HG03469 (cell line): Measurements from ENCODE around the gene NSUN3.
"Not testable (repeated sequence)": the region's sequence is repeated elsewhere in the genome, so short reads cannot be mapped to it uniquely, and the experiment has no call there.

Experiments used
- ATAC-seq: cut with Tn5 transposase; IDR thresholded peaks from one replicate; pipeline ENCODE4 v1.9.1; 2021; ENCODE audit warnings: mild to moderate bottlenecking, moderate library complexity, moderate number of reproducible peaks; ENCODE audit not compliant: unreplicated experiment

The NSUN3 gene

DNA sequence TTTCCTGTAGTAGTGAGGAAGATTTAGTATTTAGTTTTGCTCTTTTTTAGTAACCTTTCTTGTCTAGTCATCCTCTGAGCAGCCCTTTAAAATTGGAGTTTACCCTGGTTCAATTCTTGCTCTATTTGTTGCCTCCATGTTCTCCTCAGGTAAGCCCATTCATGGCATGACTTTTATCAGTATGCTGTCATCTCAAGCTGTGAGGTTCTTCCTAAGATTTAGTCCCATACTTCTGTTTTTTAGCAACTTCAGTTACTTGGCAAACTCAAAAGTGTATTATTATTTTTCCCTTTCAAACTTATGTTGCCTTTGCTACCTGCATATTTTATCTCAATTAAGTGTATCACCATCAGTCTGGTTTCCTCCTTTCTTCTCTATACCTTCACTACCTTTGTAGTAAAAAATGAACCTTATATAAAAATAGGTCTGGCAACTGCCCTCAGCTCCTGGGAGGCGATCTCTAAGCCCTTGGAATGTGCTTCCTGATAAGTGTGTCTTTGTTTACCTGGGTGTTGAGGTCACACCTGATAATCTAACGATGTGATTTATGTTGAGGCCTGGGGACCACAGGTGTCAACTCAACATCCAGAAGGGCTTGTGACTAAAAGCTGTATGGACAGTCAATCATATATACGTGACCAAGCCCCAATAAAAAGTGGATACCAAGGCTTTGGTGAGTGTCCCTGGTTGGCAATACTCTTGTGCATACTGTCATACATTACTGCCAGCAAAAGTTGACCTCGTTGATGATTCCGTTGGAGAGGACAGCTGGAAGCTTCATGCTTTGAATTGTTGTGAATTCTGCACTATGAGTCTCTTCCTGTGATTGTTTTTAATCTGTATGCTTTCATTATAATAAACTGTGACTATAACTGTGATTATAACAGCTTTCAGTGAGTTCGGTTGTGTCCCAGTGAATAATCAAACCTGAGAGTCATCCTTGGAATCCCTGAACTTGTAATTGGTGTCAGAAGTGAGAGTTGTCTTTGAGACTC lies 3.9 kb downstream of the NSUN3 start:
- no peak for ATAC-seq

DNA sequence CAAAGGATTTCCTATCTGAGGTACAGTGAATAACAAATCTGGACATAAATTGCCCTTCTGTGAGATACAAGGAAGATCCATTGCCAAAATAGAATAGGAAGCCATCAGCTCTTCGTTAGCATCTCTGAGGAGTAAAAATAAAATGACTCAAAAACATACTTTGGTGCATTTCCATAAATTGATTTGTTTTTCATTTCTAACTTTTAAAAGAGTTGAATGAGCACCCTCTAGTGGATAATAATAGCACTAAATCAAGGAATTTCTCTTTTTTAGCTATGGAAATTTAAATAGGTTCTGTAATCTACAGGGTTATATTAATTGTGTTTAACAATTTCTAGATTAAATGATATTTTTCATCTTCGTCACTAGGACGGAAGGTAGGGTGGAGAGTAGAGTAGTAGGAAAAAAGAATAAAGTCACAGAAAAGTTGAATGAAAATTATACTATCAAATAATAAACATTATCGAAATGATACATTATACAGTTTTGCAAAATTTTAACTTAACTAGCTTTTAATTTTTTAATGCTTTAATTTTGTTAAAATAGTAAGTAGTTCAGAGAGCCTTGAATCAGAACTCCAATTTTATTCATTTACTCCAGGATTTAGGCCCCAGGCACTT lies 6.4 kb downstream of the NSUN3 start:
- no peak for ATAC-seq

DNA sequence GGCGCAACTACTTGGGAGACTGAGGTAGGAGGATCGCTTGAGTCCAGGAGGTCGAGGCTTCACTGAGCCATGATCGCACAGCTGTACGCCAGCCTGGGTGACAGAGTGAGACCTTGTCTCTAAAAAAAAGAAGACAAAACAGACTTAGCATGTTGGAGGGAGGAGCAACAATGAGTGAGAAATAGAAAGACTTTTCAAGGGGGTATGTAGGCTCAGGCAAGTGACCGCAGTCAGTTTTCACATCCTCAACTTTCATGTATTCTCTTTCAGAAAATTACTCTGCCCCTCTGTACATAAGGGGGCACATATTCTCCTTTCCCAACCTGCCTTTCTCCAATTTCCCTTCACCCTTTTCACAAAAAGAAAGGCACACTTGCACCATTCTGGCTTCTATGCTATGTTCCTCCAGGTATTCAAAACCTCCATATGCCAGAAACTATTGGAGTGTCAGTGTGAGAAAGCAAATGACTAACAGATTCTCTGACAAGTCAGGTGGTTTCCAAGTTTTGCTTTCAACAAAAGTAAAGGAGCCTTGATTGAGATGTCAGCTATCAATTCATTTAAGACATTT lies 7.6 kb downstream of the NSUN3 start:
- ATAC-seq = peak; percentile 34

DNA sequence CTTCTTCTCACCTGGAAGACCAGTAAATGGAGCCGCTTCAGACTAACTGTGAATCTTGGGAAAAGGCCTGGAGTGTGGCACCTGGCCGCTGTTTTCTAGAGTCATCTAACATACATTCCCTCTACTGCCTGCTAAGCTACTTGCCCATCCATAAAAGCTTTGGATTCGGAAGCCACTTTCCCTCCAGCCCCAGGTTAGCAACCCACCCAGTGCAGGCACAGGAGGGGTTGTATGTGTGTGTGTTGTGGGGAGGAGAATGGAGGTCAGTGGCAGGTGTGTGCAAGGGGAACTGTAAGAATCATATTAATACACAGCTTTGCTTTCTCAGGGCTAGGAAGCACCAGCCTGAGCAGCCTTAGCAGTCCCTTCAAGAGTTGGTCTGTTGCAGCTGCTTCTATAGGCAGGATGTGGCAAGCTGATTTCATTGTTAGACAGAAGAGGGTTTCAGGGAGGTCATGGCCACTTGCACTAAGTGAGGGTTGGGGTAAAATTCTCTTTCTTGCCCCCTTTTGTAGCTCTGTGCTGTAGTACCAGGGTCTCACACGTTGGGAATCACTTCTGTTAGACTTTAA lies 8.9 kb downstream of the NSUN3 start:
- peak; percentile 58 for ATAC-seq

DNA sequence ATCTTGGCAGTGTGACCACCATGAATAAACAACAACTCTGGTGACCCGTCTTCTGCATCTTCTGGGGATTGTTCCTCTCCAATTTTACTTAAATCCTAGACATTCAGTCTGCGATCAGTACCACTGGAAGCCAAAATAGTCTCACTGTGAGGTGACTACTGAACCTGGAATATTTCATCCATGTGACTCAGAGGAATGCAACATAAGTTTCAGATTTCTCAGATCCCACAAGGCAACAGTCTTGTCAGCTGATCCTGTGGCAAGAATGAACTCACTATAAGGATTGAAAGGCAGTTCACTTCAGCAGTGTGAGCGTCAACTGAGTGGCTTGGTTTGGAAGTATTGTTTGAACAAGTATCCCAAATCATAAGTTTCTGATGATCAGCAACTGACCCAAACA lies 13.2 kb downstream of the NSUN3 start:
- ATAC-seq = no peak

DNA sequence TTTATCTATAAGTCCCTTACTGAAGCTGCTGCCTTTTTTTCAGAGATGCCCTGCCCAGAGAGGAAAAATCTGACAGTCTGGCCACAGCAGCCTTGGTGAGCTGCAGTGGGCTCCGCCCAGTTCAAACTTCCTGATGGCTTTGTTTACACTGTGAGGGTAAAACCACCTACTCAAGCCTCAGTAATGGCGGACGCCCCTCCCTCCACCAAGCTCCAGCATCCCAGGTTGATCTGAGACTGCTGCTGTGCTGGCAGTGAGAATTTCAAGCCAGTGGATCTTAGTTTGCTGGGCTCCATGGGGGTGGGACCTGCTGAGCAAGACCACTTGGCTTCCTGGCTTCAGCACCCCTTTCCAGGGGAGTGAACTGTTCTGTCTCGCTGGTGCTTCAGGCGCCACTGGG lies 17.7 kb downstream of the NSUN3 start:
- ATAC-seq = not testable (repeated sequence)

DNA sequence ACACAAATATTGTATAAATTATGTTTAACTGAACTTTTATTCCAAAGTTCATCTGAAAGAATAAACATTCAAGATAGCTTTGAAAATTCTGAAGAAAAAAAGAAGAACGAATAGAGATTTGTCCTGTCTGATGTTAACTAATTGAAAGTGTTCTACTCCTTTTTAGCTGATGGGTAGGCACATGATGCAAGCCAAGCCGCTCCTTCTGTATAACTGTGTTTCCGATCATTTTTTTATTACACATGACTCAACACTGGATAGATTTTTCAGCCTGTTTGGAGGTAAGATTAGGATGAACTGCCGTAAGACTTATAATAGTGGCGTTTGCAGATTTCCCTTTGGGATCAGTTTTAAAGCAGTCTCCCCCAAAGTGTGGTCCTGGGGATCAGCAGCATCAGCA lies 19.0 kb downstream of the NSUN3 start:
- no peak for ATAC-seq

DNA sequence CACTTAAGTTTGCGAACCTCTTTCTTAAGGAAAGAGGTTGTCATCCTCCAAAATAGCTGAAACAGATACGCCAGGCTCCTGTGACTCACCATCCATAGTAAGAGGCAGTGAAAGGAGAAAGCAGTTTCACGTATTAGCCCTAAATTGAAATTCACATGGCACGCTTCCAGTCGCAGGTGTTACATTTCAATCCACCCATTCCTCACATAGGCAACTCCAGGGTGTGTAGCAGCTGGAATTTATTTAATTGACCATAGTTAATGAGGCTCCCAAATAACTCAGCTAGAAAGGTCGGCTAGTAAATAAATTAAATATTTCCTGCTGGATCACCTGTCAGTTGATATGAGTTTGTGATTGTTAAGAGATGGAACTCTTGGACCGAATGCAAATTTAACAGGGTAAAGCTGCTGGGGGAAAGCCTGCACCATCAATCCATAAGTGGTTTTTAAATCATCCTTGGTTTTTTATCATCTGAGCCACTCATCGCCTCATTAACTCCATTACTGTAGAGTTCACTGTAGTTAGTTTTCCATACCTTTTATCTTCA lies 19.6 kb downstream of the NSUN3 start:
- ATAC-seq = no peak

DNA sequence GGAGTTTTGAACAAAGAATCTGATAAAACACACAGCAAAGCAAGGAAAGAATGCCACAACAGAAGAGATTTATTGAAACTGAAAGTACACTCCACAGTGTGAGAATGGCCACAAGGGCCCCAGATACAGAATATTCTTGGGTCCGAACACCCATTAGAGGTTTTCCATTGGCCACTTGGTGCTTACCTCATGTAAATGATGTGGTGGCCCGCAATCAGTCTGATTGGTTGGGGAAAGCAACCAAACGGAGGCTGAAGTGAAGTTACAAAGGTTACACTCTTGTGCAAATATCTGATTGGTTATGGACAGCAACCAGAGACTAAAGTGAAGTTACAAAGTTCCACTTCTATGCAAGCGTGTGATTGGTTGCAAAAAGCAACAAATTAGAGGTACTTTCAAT lies 20.4 kb downstream of the NSUN3 start:
- peak; percentile 45 for ATAC-seq

DNA sequence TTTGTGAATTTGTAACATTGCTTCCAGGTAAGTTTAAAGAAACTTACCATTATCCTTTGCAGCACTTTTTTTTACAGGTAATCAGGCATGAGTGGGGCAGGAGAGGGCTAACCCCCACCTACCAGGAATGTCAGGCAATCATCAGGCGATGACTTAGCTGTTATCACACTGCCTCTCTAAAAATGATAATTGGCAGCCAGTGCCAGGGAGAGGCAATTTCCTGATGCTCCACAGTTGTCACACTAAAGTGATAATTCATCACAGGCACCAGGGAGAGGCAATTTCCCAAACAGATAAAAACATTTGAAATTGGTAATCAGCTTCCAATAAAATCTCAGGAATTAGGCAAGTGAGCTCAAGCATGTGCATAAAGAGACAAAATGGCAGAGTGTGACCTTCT lies 26.3 kb downstream of the NSUN3 start:
- ATAC-seq = no peak

DNA sequence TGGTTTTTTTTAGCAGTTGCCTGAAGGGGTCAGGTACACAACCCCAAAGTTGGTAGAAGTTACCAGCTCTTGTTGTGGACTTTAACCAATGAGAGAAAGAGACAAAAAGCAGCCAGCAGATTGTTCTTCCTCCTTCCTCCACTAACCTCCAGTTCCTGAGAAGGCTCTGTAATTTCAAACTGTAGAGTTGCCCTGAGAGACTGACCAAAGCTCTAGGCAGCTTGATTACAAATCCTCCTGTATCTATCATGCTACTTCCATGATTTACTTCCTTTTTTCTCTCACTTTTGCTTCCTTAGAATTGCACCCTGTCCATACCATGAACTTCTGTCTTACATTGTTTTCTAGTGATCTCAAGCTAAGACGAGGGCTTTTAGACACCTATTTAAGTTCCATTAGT lies 29.2 kb downstream of the NSUN3 start:
- ATAC-seq = no peak

DNA sequence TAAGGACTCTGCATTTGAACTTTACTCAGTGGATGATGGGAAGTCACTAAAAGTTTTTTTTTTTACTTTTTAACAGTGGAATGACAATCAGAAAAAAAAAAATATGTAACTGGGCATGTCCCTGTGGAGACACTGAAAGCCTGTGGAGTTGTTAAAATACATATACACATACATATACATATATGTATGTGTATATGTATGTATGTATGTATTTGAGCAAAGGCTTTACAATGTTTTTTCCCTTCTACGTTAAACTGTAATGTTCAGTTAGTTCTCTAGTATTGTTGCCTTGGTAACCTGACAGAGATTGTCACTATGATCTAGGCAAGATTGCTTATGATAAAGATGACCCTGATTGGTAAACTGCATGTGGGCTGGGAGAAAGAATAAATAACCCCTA lies 30.3 kb downstream of the NSUN3 start:
- ATAC-seq = no peak

DNA sequence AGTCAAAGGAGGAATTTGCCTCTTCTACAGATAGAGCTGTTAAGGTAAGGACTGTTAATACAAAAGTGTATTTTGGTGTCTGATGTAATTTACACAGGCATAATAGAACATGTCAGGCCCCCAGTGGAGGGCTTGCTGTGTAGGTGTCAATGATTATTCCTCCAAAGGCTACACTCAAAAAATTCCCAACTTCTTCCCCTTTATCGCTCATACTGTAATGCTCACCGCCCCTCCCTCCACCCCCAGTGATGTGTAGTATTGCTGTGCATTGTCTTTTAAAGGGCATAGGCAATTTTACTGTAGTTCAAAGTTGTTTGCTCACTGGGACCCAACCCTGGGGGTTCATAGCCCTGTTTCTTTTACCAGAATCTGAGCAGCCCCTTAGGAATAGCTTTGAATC lies 32.2 kb downstream of the NSUN3 start:
- ATAC-seq = no peak

DNA sequence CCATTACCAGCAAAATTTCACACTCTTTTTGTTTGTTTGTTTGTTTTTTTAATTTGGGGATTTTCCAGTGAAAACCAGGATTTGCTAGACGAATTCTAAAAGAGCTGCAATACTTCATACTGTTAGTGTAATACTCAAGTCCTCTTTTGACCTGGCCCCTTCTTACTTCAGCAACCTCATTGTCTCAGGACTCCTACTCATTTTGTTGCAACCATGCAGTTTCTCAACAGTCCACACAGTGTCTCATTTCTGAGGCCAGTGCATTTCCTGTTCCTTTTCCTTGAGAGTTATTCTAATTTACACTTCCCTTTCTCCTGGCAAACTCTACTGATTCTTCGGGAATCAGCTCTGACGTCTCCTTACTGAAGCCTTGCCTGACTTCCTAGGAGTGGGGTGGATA lies 35.6 kb downstream of the NSUN3 start:
- no peak for ATAC-seq

DNA sequence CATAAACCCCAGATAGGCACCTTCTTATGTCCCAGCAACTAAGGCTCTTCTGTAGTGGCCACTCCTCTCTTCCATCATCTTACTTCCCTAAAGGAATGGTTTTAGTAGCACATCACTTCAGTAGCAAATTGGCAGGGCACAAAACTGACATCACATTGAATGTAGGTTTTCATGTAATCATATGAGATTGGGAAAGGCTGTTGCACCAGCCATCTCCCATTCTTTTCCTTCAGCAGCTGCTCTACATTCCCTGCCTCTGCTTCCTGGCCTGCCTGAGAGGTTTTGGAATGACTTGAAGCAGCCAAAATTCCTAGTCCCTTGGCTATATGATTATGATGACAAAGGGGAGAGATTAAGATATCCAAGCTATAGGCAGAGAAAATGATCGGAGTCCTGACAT lies 36.5 kb downstream of the NSUN3 start:
- ATAC-seq = no peak

DNA sequence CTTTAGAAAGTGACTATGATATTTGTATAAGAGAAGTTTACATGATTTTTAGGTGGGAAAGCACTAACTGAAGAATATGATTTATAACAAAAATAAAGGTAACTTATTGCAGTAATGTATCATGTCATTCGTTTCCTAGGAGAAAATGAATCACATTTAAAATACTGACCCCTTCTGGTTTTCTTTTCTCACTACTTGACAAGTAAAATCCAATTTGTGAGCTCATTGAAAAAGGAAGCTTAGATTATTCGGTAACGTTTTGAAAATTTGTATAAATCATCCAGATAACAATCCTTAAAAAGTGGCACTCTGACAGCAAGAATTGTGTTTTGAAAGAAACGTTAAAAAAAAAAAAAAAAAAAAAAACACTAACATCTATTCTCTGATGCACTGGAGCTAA lies 39.0 kb downstream of the NSUN3 start:
- no peak for ATAC-seq

DNA sequence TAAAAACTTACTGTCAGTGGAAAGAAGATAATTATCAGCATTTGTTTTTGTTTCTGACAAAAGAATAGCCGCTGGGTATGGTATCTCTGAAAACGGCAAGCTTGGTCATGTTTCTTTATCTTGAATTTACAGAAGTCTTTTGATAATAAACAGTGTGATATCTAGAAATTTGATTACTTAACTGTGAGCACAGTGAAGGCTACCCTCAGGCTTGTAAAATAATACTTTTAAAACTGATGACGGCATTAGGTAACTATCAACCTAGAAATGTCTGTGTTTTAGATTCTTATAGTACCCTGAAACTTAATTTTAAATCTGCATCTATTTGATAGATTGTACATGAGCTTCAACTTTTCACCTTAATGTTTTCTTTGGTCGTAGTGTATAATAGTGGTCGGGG lies 43.4 kb downstream of the NSUN3 start:
- no peak for ATAC-seq

DNA sequence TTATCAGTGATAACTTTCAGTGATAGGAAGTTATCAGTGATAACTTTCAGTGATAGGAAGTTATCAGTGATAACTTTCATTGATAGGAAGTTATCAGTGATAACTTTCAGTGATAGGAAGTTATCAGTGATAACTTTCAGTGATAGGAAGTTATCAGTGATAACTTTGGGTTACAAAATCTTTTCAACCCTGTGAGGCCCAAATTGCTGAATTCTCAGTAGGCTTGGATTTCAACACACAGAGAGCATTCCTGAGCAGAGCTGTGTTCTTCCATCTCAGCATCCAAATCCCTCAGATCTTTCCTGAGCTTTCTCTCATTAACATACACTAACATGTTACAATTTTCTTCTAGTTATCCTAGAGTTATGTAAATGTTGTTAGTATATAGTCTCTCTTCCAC lies 47.4 kb downstream of the NSUN3 start:
- not testable (repeated sequence) for ATAC-seq

DNA sequence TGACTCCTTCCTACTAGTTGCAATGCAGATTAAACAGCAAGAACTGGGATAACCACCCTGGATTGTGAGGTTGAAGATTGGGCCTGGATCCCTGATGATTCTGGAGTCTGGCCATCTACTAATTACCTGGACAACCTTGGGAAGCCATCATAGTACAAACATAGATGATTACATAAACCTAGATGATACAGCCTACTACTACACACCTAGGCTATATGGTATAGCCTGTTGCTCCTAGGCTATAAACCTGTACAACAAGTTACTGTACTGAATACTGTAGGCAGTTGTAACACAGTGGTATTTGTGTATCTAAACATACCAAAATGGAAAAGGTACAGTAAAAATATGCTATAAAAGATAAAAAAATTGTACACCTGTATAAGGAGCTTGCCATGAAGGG lies 48.0 kb downstream of the NSUN3 start:
- ATAC-seq = no peak

DNA sequence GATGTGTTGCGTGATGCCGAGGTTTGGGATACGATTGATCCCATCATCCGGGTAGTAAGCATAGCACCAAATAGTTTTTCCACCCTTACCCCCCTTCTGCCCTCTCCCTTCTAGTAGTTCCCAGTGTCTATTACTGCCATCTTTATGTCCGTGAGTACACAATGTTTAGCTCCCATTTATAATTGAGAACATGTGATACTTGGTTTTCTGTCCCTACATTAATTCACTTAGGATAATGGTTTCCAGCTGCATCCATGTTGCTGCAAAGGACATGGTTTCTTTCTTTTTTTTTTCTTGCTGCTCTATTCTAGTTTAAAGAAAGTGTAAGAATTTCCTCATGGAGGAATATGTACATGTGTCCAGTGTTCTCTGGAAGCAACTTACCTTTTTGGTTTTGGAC lies 51.8 kb downstream of the NSUN3 start:
- ATAC-seq = no peak

DNA sequence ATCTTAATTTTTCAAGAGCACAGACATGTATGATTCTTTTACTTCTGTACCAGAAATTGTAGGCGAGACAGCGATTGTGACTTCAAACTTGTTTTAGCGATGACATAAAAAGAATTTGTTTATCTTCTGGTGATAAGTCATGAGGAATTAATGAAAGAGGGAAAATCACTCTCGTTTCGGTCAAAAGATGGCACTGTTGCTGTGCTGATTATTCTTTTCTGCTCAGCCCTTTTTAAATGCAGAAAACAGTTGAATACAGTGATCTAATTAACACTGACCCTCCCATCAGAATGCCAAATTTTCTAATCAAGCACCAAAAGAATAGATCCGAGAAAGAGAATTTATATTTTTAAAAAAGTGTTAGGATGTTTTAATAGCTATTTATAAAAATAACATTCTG lies 52.6 kb downstream of the NSUN3 start:
- ATAC-seq = no peak
